ENCODE measurements around the gene GOLGA8K. TPM values are rescaled to one million over a fixed set of nuclear protein-coding genes. Genes with fewer than 3 reads are reported as not detected.
"Not testable (repeated sequence)": the region's sequence is repeated elsewhere in the genome, so short reads cannot be mapped to it uniquely, and the experiment has no call there.

Gene GOLGA8K
- total RNA-seq, 2 donors from 2014 or later, result 0.20 to 0.91 TPM

GRCh38 chr15:32407903-32408302, 4.8 kb upstream of the GOLGA8K start:
- peak; percentile 60 for TF ChIP-seq CTCF (conservative IDR thresholded peaks at IDR 0.05)
- not testable (repeated sequence) for H3K4me3 Mint-ChIP-seq; H3K9ac ChIP-seq (ENCODE audit: extremely low read depth, low read length, poor library complexity, severe bottlenecking); H3K27ac ChIP-seq (ENCODE audit: low read depth, low read length); DNase-seq; H3K4me1 Mint-ChIP-seq; H3K4me3 ChIP-seq (ENCODE audit: low read length); H3K36me3 Mint-ChIP-seq (ENCODE audit: low read depth); H3K27ac Mint-ChIP-seq; H3K9me3 ChIP-seq (ENCODE audit: control insufficient read depth, low read length); H3K4me1 ChIP-seq (ENCODE audit: control insufficient read depth, insufficient read depth, low read length); H3K27me3 Mint-ChIP-seq (ENCODE audit: insufficient read depth); H3K36me3 ChIP-seq (ENCODE audit: control insufficient read depth, insufficient read depth, low read length); H3K27me3 ChIP-seq (ENCODE audit: control insufficient read depth, insufficient read depth, low read length, poor library complexity, severe bottlenecking); H3K9me3 Mint-ChIP-seq
- no CpG with 5 or more reads among the region's 3 CpGs for WGBS, 2 experiments (ENCODE audit: insufficient coverage in 1 of 2, insufficient read length in 1 of 2)

GRCh38 chr15:32396522-32396921, 6.6 kb downstream of the GOLGA8K start:
- H3K27ac Mint-ChIP-seq; DNase-seq; H3K27me3 ChIP-seq (ENCODE audit: control insufficient read depth, insufficient read depth, low read length, poor library complexity, severe bottlenecking); H3K27me3 Mint-ChIP-seq (ENCODE audit: insufficient read depth); H3K36me3 ChIP-seq (ENCODE audit: control insufficient read depth, insufficient read depth, low read length); H3K9ac ChIP-seq (ENCODE audit: extremely low read depth, low read length, poor library complexity, severe bottlenecking); H3K4me1 ChIP-seq (ENCODE audit: control insufficient read depth, insufficient read depth, low read length); H3K36me3 Mint-ChIP-seq (ENCODE audit: low read depth); H3K9me3 Mint-ChIP-seq; H3K4me1 Mint-ChIP-seq; H3K4me3 Mint-ChIP-seq; H3K4me3 ChIP-seq (ENCODE audit: low read length); H3K27ac ChIP-seq (ENCODE audit: low read depth, low read length); H3K9me3 ChIP-seq (ENCODE audit: control insufficient read depth, low read length): not testable (repeated sequence)
- WGBS, 2 experiments (ENCODE audit: insufficient coverage in 1 of 2, insufficient read length in 1 of 2), result 100% methylated on average over 1 of the region's 8 CpGs; no CpG with 5 or more reads in 1 of the 2 experiments

GRCh38 chr15:32394745-32395144, 8.3 kb downstream of the GOLGA8K start:
- not testable (repeated sequence) for H3K4me1 ChIP-seq (ENCODE audit: control insufficient read depth, insufficient read depth, low read length); H3K9ac ChIP-seq (ENCODE audit: extremely low read depth, low read length, poor library complexity, severe bottlenecking); DNase-seq; H3K27ac Mint-ChIP-seq; H3K9me3 Mint-ChIP-seq; H3K36me3 ChIP-seq (ENCODE audit: control insufficient read depth, insufficient read depth, low read length); H3K36me3 Mint-ChIP-seq (ENCODE audit: low read depth); H3K4me3 ChIP-seq (ENCODE audit: low read length); H3K4me1 Mint-ChIP-seq; H3K4me3 Mint-ChIP-seq; H3K27ac ChIP-seq (ENCODE audit: low read depth, low read length); H3K27me3 Mint-ChIP-seq (ENCODE audit: insufficient read depth); H3K27me3 ChIP-seq (ENCODE audit: control insufficient read depth, insufficient read depth, low read length, poor library complexity, severe bottlenecking); H3K9me3 ChIP-seq (ENCODE audit: control insufficient read depth, low read length)
- no CpG with 5 or more reads among the region's 5 CpGs for WGBS, 2 experiments (ENCODE audit: insufficient coverage in 1 of 2, insufficient read length in 1 of 2)
- peak; percentile 19 for TF ChIP-seq CTCF (conservative IDR thresholded peaks at IDR 0.05)

- H3K9me3 Mint-ChIP-seq; H3K9me3 ChIP-seq (ENCODE audit: control insufficient read depth, low read length); H3K4me1 ChIP-seq (ENCODE audit: control insufficient read depth, insufficient read depth, low read length); H3K36me3 Mint-ChIP-seq (ENCODE audit: low read depth); H3K27me3 ChIP-seq (ENCODE audit: control insufficient read depth, insufficient read depth, low read length, poor library complexity, severe bottlenecking); H3K27ac Mint-ChIP-seq; H3K4me1 Mint-ChIP-seq; H3K4me3 Mint-ChIP-seq; H3K27ac ChIP-seq (ENCODE audit: low read depth, low read length); H3K4me3 ChIP-seq (ENCODE audit: low read length); H3K27me3 Mint-ChIP-seq (ENCODE audit: insufficient read depth); H3K9ac ChIP-seq (ENCODE audit: extremely low read depth, low read length, poor library complexity, severe bottlenecking); H3K36me3 ChIP-seq (ENCODE audit: control insufficient read depth, insufficient read depth, low read length); DNase-seq: not testable (repeated sequence)
- WGBS, 2 experiments (ENCODE audit: insufficient coverage in 1 of 2, insufficient read length in 1 of 2), result no CpG with 5 or more reads among the region's 14 CpGs
Observed at GRCh38 chr15:32388050-32388648, 14.9 kb downstream of the GOLGA8K start.

- H3K27me3 ChIP-seq (ENCODE audit: control insufficient read depth, insufficient read depth, low read length, poor library complexity, severe bottlenecking); H3K9me3 Mint-ChIP-seq; H3K27ac ChIP-seq (ENCODE audit: low read depth, low read length); H3K4me1 ChIP-seq (ENCODE audit: control insufficient read depth, insufficient read depth, low read length); DNase-seq; H3K27me3 Mint-ChIP-seq (ENCODE audit: insufficient read depth); H3K27ac Mint-ChIP-seq; H3K36me3 Mint-ChIP-seq (ENCODE audit: low read depth); H3K9me3 ChIP-seq (ENCODE audit: control insufficient read depth, low read length); H3K4me3 Mint-ChIP-seq; H3K36me3 ChIP-seq (ENCODE audit: control insufficient read depth, insufficient read depth, low read length); H3K9ac ChIP-seq (ENCODE audit: extremely low read depth, low read length, poor library complexity, severe bottlenecking); H3K4me1 Mint-ChIP-seq; H3K4me3 ChIP-seq (ENCODE audit: low read length): not testable (repeated sequence)
- WGBS, 2 experiments (ENCODE audit: insufficient coverage in 1 of 2, insufficient read length in 1 of 2), result no CpG with 5 or more reads among the region's 13 CpGs
Observed at GRCh38 chr15:32385823-32386495, 17.1 kb downstream of the GOLGA8K start.

- H3K9me3 ChIP-seq (ENCODE audit: control insufficient read depth, low read length); H3K27ac Mint-ChIP-seq; H3K4me3 Mint-ChIP-seq; H3K4me1 ChIP-seq (ENCODE audit: control insufficient read depth, insufficient read depth, low read length); H3K36me3 Mint-ChIP-seq (ENCODE audit: low read depth); H3K27me3 ChIP-seq (ENCODE audit: control insufficient read depth, insufficient read depth, low read length, poor library complexity, severe bottlenecking); H3K27me3 Mint-ChIP-seq (ENCODE audit: insufficient read depth); H3K9ac ChIP-seq (ENCODE audit: extremely low read depth, low read length, poor library complexity, severe bottlenecking); DNase-seq; H3K27ac ChIP-seq (ENCODE audit: low read depth, low read length); H3K9me3 Mint-ChIP-seq; H3K4me1 Mint-ChIP-seq; H3K36me3 ChIP-seq (ENCODE audit: control insufficient read depth, insufficient read depth, low read length); H3K4me3 ChIP-seq (ENCODE audit: low read length): not testable (repeated sequence)
- WGBS, 2 experiments (ENCODE audit: insufficient coverage in 1 of 2, insufficient read length in 1 of 2), result no CpG with 5 or more reads among the region's 2 CpGs
Observed at GRCh38 chr15:32374185-32374584, 28.9 kb downstream of the GOLGA8K start.
